GM12892 (cell line): ENCODE measurements around the gene MLPH.
A peak's percentile ranks its signal among the peaks of the same experiment; 100 is the strongest.

Experiments
- DNase-seq: peaks from one replicate; pipeline ENCODE4 v3.0.0; 2011; ENCODE audit not compliant: insufficient read length
- FAIRE-seq: peaks from 2 replicates; lab custom pipeline; 2011; peaks lifted over from hg19 to GRCh38; lab: Jason Lieb, UNC
- POLR2A ChIP-seq: IDR thresholded peaks from 2 replicates; pipeline ENCODE4 v1.6.1; 2011; ENCODE audit warnings: low read depth, low read length, control low read depth
- POLR2AphosphoS5 ChIP-seq: IDR thresholded peaks from 2 replicates; pipeline ENCODE4 v1.6.1; 2011; ENCODE audit warnings: low read depth, low read length, control low read depth
- TAF1 ChIP-seq: IDR thresholded peaks from 2 replicates; pipeline ENCODE4 v1.6.1; 2011; ENCODE audit warnings: low read depth, mild to moderate bottlenecking, control low read depth, low read length, borderline replicate concordance

The MLPH gene

DNA sequence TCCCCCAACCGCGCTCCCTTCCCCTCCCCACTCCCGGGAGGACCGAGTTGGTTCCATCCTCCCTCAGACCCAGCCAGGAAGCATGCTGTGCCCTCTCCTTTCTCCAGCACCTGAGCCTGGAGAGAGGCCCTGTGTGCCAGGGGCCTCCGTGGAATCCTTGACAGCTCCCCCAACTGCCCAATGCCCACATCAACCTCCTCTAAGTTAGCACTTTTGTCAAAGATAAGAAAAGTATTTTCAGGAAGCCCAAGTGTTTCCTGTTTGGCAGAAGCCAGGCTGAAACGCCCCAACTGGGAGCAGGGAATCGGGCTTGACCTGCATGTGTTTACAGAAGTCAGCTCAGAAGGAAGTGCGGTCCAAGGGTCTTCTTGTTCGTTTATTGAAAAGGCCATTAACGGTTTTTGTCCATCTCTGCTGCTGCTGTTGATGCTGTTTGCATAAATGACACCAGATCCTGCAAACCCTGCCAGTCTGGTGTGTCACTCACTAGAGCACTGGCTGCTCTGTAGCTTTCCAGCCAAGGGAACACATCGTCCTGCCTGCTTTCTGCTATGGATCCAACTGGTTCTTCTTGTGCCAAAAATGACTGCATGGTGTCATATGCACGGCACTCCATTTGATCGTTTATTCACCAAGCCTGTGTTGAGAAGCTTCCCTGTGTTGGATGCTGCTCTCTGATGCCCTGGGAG, 37.7 kb upstream of the MLPH start:
- DNase-seq (no peak), FAIRE-seq (no peak)
- TF ChIP-seq POLR2AphosphoS5 (no peak), POLR2A (no peak), TAF1 (no peak)

GRCh38 chr2:237450108-237450507, 36.9 kb upstream of the MLPH start:
- no peak for FAIRE-seq
- TF ChIP-seq POLR2A (no peak), POLR2AphosphoS5 (no peak), TAF1 (no peak)
- DNase-seq = no peak

DNA sequence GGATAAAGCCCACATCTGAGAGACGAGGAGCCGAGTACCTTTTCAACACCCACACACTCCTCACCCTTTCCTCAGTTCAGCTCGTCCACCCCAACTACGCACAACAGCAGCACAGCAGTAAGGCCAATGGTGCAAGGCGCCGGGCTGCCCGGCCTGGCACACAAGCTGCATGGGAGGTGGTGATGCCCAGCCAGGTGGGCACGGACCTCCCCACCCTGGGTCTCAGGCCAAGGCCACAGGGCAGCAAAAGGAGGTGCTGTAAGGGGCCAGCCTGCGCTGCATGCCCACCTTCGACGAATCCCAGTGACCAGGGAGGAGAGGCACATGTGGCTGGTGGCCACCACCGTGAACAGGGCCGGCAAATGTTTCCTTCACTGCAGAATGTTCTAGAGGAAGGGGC, 36.5 kb upstream of the MLPH start:
- FAIRE-seq = no peak
- TF ChIP-seq POLR2AphosphoS5 = no peak
- TF ChIP-seq POLR2A = no peak
- no peak for TF ChIP-seq TAF1
- no peak for DNase-seq

- TF ChIP-seq POLR2A = no peak
- TF ChIP-seq POLR2AphosphoS5 = no peak
- no peak for TF ChIP-seq TAF1
- DNase-seq (no peak), FAIRE-seq (no peak)
Observed at GRCh38 chr2:237451643-237452469, 35.2 kb upstream of the MLPH start.

DNA sequence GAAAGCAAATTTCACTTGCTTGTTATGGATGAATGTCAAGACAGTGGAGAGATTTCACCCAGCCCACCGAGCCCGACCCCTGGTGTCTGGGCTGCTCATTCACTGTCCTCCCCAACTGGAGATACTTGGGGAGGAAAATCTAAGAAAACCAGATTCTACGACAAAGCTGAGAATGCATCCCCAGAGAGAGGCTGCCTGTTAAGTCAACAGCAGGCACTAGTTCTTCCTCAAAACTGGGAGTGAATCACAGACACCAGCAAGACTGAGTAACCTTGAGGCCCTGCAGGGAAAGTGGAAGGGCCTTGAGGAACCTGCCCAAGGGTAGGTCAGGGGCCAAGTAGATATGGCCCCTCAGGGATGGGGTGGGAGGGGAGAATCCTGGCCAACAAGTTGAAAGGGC, 34.2 kb upstream of the MLPH start:
- DNase-seq (no peak), FAIRE-seq (no peak)
- TF ChIP-seq POLR2AphosphoS5 (no peak), POLR2A (no peak), TAF1 (no peak)

GRCh38 chr2:237453671-237454070, 33.4 kb upstream of the MLPH start:
- no peak for FAIRE-seq

DNA sequence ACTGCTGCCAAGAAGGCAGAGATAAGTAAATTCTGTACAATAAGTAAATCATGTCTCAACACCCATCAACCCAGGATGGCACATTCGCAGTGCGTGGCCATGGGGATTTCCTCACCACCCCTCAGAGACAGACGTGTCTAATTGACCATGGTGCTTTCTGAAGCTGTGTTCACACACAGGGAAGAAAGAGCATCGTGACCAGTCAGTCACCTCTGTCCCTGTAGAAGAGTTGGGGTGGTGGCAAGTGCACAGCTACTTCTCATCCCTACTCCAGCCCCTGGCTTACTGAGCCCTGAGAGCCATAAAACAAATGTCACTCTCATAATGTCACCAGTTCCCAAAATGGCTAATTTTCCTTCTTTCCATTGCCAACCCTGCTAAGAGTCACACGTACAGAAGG, 31.3 kb upstream of the MLPH start:
- DNase-seq (no peak), FAIRE-seq (peak; percentile 27)
- TF ChIP-seq POLR2A = no peak

More at GRCh38 chr2:237453671-237454070, 33.4 kb upstream of the MLPH start:
- DNase-seq = no peak
- TF ChIP-seq POLR2AphosphoS5 = no peak
- TF ChIP-seq POLR2A = no peak
- TF ChIP-seq TAF1 = no peak

DNA sequence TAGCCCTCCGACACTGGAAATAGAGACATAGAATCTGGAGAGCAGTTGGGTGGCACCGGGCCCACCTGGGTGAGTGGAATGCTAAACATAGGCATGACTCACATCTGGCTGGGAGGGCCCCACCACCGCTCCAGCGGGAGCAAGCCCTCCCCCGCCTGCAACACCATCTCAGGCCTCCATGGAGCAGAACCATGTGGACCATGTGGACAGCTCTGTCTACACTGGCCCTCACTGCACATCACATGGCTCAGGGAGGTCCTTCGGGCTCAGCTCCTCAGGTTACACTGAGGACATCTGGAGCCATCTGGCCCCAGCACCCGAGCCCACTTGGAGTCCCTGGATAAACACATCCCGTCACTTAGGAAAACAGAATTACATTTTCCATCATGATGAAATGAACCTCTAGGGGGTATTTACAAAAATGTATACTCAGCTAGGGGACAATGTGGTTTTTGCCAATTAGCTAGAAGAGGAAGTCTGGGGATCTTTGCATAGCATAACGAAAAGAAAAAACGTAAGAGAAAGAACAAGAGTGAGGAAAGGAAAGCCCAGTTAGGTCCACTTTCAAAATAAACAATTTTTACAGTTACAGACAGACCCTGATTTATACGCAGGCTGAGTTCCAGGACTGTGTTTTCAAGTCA, 30.7 kb upstream of the MLPH start:
- DNase-seq = no peak
- FAIRE-seq = peak; percentile 64
- TF ChIP-seq POLR2AphosphoS5 = no peak
- TF ChIP-seq POLR2A = no peak
- no peak for TF ChIP-seq TAF1

DNA sequence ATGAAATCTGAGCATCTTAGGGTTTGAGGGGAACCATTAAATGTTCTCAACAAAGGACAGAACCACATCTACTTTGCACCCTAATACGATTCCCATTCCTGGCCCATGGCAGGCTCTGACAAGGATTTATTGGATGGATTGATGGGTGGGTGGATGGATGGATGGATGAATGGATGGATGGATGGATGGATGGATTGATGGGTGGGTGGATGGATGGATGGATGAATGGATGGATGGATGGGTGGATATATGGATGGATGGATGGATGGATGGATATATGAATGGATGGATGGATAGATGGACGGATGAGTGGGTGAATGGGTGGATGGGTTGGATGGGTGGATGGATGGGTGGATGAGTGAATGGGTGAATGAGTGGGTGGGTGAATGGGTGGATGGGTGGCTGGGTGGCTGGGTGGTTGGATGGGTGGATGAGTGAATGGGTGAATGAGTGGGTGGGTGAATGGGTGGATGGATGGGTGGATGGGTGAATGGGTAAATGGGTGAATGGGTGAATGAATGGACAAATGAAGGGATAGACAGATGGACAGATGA, 29.6 kb upstream of the MLPH start:
- FAIRE-seq = no peak
- TF ChIP-seq POLR2AphosphoS5 = no peak
- TF ChIP-seq TAF1 = no peak
- no peak for TF ChIP-seq POLR2A
- no peak for DNase-seq

- FAIRE-seq (no peak), DNase-seq (no peak)
- TF ChIP-seq POLR2A = no peak
- TF ChIP-seq POLR2AphosphoS5 = no peak
- no peak for TF ChIP-seq TAF1
Observed at GRCh38 chr2:237458519-237458918, 28.5 kb upstream of the MLPH start.

- FAIRE-seq = no peak
- no peak for DNase-seq
- TF ChIP-seq POLR2AphosphoS5 = no peak
- TF ChIP-seq TAF1 = no peak
- TF ChIP-seq POLR2A = no peak
Observed at GRCh38 chr2:237459226-237459625, 27.8 kb upstream of the MLPH start.

GRCh38 chr2:237459741-237460174, 27.3 kb upstream of the MLPH start:
- DNase-seq (no peak), FAIRE-seq (no peak)
- TF ChIP-seq POLR2A = no peak
- TF ChIP-seq TAF1 = no peak
- no peak for TF ChIP-seq POLR2AphosphoS5
